ENCODE measurements around the gene MTNR1B.

The MTNR1B gene

DNA sequence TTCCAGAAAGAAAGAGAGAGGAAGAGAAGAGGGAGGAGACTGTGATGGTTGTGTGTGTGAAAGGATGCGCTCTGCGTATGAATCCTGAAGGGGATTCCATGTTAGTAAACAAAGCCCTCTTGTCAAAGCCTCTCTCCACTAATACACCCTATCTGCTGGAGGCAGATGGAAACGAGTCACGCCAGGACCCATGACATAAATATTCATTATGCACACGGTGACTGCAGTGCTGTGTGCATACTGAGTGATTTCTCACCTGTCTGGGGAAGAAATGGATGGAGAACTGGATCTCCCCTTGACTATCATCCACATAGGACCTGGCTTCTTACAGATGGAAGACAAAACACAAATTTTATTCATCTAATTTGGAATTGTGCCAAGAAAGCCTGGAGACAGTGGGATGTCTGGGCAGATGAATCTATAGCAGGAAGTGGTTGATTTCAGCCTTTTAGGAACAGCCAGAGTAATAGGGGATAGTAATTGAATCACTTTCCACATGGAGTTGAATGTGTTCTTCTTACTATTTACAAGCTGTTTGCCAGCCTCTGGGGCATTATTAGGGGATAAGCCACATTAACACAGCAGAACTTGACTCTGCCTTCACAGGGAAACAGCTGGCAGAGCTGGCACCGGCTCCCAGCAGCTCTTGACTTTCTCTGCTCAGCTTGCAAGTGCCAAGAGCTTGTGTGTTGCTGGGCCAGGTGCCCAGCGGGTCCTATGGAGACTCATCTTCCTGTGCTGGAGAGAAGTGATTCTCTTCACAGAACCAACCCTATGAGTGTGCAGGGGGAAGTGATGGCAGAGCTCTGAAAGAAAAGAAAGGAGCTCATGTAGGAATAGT lies 9.0 kb downstream of the MTNR1B start:
- DNase-seq, result peak; percentile 40 to 41

GRCh38 chr11:92979176-92979575 lies 9.7 kb downstream of the MTNR1B start:
- no peak for DNase-seq

DNA sequence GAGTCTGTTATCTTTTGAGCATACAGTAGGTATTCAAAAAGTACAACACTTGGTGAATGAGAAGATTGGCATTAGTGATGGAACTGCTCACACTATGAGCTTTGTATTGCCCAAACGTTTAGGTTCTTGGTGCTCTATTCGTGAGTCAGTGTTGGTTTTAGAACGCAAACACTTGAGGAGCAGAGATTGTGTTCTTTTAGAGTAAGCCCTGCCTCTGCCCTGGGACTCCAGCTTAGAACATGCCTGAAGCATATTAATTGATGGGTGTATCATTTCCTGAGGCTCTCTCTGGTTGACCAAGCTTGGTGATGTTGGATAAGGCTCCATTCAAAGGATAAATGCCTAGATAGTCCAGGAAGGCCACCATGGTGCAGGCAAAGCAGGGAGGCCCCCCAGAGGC lies 10.9 kb downstream of the MTNR1B start:
- DNase-seq, result no peak

DNA sequence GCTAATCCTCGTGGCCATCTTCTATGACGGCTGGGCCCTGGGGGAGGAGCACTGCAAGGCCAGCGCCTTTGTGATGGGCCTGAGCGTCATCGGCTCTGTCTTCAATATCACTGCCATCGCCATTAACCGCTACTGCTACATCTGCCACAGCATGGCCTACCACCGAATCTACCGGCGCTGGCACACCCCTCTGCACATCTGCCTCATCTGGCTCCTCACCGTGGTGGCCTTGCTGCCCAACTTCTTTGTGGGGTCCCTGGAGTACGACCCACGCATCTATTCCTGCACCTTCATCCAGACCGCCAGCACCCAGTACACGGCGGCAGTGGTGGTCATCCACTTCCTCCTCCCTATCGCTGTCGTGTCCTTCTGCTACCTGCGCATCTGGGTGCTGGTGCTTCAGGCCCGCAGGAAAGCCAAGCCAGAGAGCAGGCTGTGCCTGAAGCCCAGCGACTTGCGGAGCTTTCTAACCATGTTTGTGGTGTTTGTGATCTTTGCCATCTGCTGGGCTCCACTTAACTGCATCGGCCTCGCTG lies 12.1 kb downstream of the MTNR1B start:
- DNase-seq, result no peak

- no peak for DNase-seq
Measured at GRCh38 chr11:92986585-92986984, 17.1 kb downstream of the MTNR1B start.

DNA sequence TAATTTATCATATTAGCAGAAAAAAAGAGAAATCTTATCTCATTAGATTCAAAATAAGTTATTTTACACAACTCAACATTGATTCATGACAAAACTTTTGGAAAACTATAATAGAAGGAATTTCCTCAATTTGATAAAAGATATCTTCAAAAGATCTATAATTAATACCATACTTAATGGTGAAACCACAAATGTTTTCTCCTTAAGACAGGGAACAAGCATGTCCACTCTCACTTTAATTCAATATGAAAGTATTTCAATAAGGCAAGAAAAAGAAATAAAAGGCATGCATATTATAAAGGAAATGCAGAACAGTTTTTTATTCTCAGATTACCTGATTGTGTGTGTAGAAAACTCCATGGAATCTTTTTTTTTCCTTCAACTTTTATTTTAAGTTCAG lies 23.6 kb downstream of the MTNR1B start:
- no peak for DNase-seq

GRCh38 chr11:93000511-93001476 lies 31.3 kb downstream of the MTNR1B start:
- DNase-seq, result no peak

DNA sequence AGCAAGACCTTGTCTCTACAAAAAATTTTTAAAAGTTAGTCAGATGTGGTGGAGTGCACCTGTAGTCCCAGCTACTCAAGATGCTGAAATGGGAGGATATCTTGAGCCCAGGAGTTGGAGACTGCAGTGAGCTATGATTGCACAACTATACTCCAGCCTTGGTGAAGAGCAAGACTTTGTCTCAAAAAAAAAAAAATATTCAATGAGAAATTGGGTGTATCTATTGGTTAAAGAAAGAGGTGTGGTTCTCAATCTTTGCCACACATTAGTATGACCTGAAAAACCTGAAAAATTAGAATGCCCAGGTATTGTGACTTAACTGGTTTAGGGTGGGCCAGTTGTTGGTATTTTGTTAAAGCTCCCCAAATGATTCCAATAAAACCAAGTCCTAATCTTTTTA lies 32.4 kb downstream of the MTNR1B start:
- DNase-seq, result no peak

GRCh38 chr11:93002380-93002779 lies 32.9 kb downstream of the MTNR1B start:
- DNase-seq, result no peak

GRCh38 chr11:93005239-93005638 lies 35.8 kb downstream of the MTNR1B start:
- DNase-seq, result no peak

GRCh38 chr11:93013646-93014045 lies 44.2 kb downstream of the MTNR1B start:
- no peak for DNase-seq

DNA sequence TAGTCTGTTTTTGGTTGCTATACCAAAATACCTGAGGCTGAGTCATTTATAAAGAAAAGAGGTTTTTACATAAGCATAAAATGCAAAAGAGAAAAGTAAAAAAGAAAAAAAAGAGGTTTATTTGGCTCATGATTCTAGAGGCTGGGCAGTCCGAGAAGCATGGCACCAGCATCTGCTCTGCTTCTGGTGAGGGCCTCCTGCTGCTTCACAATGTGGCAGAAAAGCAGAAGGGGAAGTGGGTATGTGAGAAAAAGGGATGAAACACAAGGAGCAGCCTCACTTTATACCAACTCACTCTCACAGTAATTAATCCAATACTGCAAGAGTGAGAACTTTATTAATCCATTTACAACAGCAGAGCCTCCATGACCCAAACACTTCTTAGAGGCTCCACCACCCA lies 47.1 kb downstream of the MTNR1B start:
- DNase-seq, result no peak

DNA sequence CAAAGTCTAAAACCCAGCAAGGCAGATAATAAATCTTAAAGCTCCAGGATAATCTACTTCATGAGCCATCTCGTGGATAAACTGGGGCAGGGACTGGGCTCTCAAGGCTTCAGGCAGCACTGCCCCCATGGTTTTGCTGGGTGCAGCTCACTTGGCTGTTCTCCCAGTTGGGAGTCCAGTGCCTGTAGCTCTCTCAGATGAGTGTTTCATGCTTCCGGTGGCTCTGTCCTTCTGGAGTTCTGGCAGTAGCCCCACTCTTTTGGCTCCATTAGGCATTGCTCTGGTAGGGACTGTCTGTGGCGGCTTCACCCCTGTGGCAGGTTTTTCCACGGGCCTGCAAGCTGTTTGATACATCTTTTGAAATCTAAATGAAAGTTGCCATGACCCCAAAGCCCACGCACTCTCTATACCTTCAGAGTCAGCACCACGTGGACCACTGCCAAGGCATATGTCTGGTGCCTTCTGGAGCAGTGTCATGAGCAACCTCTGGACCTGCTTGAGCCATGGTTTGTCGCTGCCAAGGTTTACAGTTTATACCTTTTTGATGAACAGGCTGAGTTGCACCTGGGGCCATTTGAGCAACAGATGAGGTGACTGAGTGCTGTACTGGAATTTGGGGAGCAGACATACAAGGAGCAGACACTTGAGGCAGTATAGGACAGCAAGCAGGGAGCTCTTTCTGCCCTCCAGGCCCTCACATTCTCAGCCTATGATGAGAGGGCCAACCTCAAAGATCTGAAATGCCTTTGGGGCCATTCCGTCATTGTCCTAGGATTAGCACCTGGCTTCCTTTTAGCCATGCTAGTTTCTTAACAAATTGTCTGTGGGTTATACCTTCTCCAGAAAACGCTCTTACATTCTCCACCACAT lies 48.6 kb downstream of the MTNR1B start:
- DNase-seq, result no peak

GRCh38 chr11:93020248-93021046 lies 51.0 kb downstream of the MTNR1B start:
- DNase-seq, result no peak

DNA sequence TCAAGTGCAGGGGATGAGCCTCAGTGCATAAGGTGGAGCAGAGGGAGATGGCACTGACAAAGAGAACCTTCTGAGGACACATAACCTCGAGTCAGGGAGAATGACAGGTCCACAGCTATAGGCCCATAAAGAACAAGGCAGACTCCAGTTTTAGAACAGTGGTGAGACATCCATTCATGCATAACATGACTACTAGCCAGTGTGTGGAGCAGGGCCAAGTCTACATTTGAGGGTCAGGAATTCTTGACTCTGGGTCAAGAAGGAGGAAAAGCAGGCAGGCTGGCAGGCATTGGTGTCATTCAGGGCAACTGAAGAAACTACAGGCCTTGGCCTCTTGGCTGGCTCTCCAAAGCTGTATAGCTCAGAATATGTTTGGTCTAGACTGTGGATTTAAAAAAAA lies 54.9 kb downstream of the MTNR1B start:
- DNase-seq, result no peak

DNA sequence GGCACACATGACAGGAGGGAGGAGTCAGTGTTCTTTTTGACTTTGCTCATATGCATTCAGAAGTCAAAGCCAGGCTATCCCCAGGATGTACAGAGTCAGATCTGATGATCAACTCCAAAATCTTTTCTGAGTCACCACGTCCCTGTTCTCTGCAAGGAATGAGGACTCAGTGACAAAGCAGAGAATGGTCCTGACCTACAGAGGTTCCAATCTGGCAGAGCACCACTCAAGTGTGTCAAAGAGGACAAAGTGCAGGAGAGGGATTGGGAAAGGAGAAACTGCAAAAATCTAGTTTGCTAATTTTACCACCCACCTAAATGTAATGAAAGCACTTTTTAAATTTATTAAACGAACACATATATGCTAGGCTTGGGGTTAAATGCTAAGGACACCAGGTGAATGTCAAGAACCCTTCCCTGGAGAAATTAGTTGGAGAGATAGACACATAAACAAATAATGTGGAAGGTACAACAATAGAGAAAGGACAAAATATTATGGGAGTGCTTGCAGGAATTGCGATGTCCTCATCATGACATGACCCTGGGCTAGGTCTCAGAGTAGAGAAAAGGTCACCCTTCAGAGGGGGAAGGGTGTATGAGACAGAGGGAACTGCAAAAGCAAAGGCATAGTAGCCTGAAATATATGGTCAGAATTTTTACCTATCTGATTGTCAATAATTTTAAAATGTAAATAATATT lies 56.3 kb downstream of the MTNR1B start:
- DNase-seq, result no peak

GRCh38 chr11:93028960-93029522 lies 59.6 kb downstream of the MTNR1B start:
- DNase-seq, result no peak

DNA sequence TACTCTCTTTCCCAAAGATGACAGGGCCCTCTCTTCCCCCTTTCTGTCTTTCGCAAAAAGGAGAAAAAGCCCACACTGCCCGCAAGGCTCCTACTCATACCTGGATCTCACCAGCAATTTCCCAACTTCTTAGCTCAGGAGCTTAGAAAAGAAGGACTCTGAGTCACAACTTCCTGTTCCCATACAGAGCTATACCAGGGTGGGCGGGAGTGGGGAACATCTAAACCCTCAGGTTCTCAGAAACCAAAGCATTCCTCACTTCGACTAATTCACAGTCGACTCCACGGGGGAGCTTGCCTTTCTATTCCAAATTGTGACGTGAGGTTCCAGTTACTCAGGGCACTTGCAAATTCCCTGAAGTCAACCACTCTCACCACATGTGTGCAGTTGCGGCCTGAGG lies 61.9 kb downstream of the MTNR1B start:
- no peak for DNase-seq
